Right renal cortex interstitium (tissue), 3 donors: ENCODE data around the gene ALOXE3. TPM values are rescaled to one million over a fixed set of nuclear protein-coding genes. Genes with fewer than 3 reads are reported as not detected.
A peak's percentile ranks its signal among the peaks of the same experiment; 100 is the strongest.

Experiments
- DNase-seq, 3 donors: peaks; one replicate each; pipeline ENCODE4 v3.0.0-alpha.2; 2013; ENCODE audit warnings: low read depth in 3 of 3, low spot score in 2 of 3
- polyA plus RNA-seq, 3 donors: library from polyadenylated mRNA; unstranded; fragments of 120-200 nt; gene quantifications; one replicate each; pipeline ENCODE4 v1.2.1, GENCODE V29; 2013; ENCODE audit not compliant: insufficient read length in 3 of 3

Gene ALOXE3
- polyA plus RNA-seq, 3 donors = not detected

GRCh38 chr17:8154608-8155155 lies 36.4 kb upstream of the ALOXE3 start:
- no peak for DNase-seq

GRCh38 chr17:8153957-8154607 lies 35.8 kb upstream of the ALOXE3 start:
- DNase-seq = peak in 2 of 3 donors; percentile 91 to 94

GRCh38 chr17:8153525-8153956 lies 35.2 kb upstream of the ALOXE3 start:
- DNase-seq = no peak

GRCh38 chr17:8153031-8153451 lies 34.7 kb upstream of the ALOXE3 start:
- DNase-seq = no peak

GRCh38 chr17:8152112-8152775 lies 33.9 kb upstream of the ALOXE3 start, which contains the start of gene PER1:
TSS of gene PER1 (minus strand) at chr17:8152404. CDS start at chr17:8150706, 1,698 bp downstream.
- DNase-seq = no peak

GRCh38 chr17:8151641-8152111 lies 33.4 kb upstream of the ALOXE3 start:
- no peak for DNase-seq

GRCh38 chr17:8151120-8151640 lies 32.9 kb upstream of the ALOXE3 start:
- peak in 1 of 3 donors; percentile 78 for DNase-seq

- DNase-seq = no peak
These were observed 32.1 kb upstream of the ALOXE3 start for GRCh38 chr17:8150194-8151119.

GRCh38 chr17:8149419-8150193 lies 31.3 kb upstream of the ALOXE3 start:
- no peak for DNase-seq

- no peak for DNase-seq
These were observed 30.2 kb upstream of the ALOXE3 start for GRCh38 chr17:8148560-8148959.

GRCh38 chr17:8147805-8148404 lies 29.6 kb upstream of the ALOXE3 start:
- DNase-seq = no peak

- no peak for DNase-seq
These were observed 29.0 kb upstream of the ALOXE3 start for GRCh38 chr17:8147141-8147804.

- DNase-seq = no peak
These were observed 28.2 kb upstream of the ALOXE3 start for GRCh38 chr17:8146381-8147140.

GRCh38 chr17:8145811-8146210 lies 27.5 kb upstream of the ALOXE3 start:
- DNase-seq = no peak

- DNase-seq = no peak
These were observed 26.3 kb upstream of the ALOXE3 start for GRCh38 chr17:8144401-8145231.

- DNase-seq = no peak
These were observed 25.5 kb upstream of the ALOXE3 start for GRCh38 chr17:8143581-8144400.
